ENCODE measurements around the gene KNTC1. TPM values are rescaled to one million over a fixed set of nuclear protein-coding genes. Genes with fewer than 3 reads are reported as not detected.

KNTC1 gene
- total RNA-seq, 4 donors from 2014 or later = 1.3 to 5.3 (median 2.2) TPM

- Histone ChIP-seq H3K27ac (no peak overlapping the region), H3K27me3 (no peaks in the 10 kb centered on the region), H3K36me3 (no peaks in the 10 kb centered on the region), H3K9me3 (no peaks in the 10 kb centered on the region), H3K4me1 (no peaks in the 10 kb centered on the region), H3K4me3 (no peak overlapping the region)
- in situ Hi-C loops (cut with MboI; ENCODE audit: low sequenced_read_pairs in 4 of 4) (no loop called here), intact Hi-C loops (cut with DNase I; ENCODE audit: low total_unique reads) (no loop called here)
- no peak for DNase-seq
- no peak for TF ChIP-seq CTCF (IDR thresholded peaks at IDR 0.05 in 4 of 5, conservative IDR thresholded peaks at IDR 0.05 in 1 of 5)
- TF ChIP-seq POLR2A (IDR thresholded peaks at IDR 0.05) = no peak
- no peak for ATAC-seq
Measured at GRCh38 chr12:122602456-122602855, 75.4 kb downstream of the KNTC1 start.

DNA sequence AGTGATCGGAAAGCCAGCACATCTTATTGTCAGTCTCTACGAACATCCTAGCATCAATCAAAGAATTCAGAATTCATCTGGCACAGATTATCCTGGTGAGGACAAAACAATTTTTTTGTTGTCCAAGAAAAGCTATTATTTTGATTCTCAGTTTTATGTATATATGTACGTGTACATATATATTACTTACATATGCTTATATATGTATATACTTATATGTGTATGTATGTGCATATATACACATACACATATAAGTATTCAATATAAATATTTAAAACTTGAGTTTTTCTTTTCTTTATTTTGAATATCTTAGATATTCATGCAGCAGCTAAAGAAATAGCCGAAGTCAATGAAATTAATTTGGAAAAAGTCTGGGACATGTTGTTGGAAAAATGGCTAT, 77.9 kb downstream of the KNTC1 start:
- ATAC-seq = no peak
- H3K27me3 ChIP-seq = no peaks in the 10 kb centered on the region

DNA sequence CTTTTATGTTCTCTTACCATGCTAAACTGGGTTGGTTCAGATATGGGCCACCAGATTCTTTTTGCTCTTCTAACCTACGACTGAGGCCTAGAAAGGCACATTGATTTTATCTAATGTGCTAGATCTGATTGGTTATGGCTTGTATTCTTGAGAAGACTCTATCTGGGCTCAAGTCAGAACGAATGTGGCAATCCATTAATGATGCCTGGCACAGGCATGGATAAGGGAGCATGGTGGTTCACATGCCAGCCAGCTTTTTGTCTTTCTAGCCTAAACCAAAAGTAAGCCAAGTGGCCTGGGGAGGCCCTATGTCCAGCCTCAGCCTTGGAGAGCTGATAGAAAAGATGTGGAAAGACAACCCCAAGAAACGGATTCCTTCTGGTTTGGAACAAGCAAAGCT, 82.7 kb downstream of the KNTC1 start:
- H3K4me3 ChIP-seq = no peak overlapping the region
- no peak for ATAC-seq
- in situ Hi-C loops (cut with MboI; ENCODE audit: low sequenced_read_pairs in 4 of 4) (no loop called here), intact Hi-C loops (cut with DNase I; ENCODE audit: low total_unique reads) (no loop called here)
- no peaks in the 10 kb centered on the region for H3K9me3 ChIP-seq
- H3K4me1 ChIP-seq = no peaks in the 10 kb centered on the region
- no peak for TF ChIP-seq POLR2A (IDR thresholded peaks at IDR 0.05)
- TF ChIP-seq CTCF (IDR thresholded peaks at IDR 0.05 in 4 of 5, conservative IDR thresholded peaks at IDR 0.05 in 1 of 5) = no peak
- no peak overlapping the region for H3K27ac ChIP-seq
- H3K27me3 ChIP-seq = no peaks in the 10 kb centered on the region
- DNase-seq = no peak
- H3K36me3 ChIP-seq = no peaks in the 10 kb centered on the region

More for the DNA sequence above, 77.9 kb downstream of the KNTC1 start:
- H3K4me3 ChIP-seq = no peak overlapping the region
- no peaks in the 10 kb centered on the region for H3K36me3 ChIP-seq
- H3K27ac ChIP-seq = no peak overlapping the region
- DNase-seq = no peak
- TF ChIP-seq POLR2A (IDR thresholded peaks at IDR 0.05) (no peak), CTCF (IDR thresholded peaks at IDR 0.05 in 4 of 5, conservative IDR thresholded peaks at IDR 0.05 in 1 of 5) (no peak)
- H3K4me1 ChIP-seq = no peaks in the 10 kb centered on the region
- H3K9me3 ChIP-seq = no peaks in the 10 kb centered on the region
- intact Hi-C loops (cut with DNase I; ENCODE audit: low total_unique reads) = no loop called here
- in situ Hi-C loops (cut with MboI; ENCODE audit: low sequenced_read_pairs in 4 of 4) = no loop called here

DNA sequence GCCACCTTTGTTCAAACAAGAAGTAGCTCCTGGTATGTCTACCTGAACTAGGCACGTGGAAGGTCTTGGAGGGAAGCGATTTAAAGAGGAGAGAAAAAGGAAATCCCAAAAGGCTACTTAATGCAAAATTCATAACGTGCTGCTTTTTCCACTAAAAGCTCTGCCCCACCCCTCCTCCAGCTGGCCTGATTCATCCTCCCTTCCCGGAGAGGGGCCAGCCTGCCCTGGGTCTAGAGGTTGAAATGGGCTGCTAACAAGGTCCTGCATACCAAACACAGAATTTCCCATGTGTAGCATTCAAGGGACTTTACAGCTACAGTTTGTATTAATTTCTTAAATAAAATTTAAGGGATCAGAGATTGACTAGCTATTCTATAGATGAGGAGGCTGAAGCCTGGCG, 83.2 kb downstream of the KNTC1 start:
- H3K36me3 ChIP-seq = no peaks in the 10 kb centered on the region
- ATAC-seq = no peak
- no peak overlapping the region for H3K4me3 ChIP-seq
- DNase-seq = no peak
- intact Hi-C loops (cut with DNase I; ENCODE audit: low total_unique reads) (no loop called here), in situ Hi-C loops (cut with MboI; ENCODE audit: low sequenced_read_pairs in 4 of 4) (no loop called here)
- TF ChIP-seq POLR2A (IDR thresholded peaks at IDR 0.05) (no peak), CTCF (IDR thresholded peaks at IDR 0.05 in 4 of 5, conservative IDR thresholded peaks at IDR 0.05 in 1 of 5) (no peak)
- no peaks in the 10 kb centered on the region for H3K9me3 ChIP-seq
- no peaks in the 10 kb centered on the region for H3K27me3 ChIP-seq
- H3K27ac ChIP-seq = no peak overlapping the region
- no peaks in the 10 kb centered on the region for H3K4me1 ChIP-seq

DNA sequence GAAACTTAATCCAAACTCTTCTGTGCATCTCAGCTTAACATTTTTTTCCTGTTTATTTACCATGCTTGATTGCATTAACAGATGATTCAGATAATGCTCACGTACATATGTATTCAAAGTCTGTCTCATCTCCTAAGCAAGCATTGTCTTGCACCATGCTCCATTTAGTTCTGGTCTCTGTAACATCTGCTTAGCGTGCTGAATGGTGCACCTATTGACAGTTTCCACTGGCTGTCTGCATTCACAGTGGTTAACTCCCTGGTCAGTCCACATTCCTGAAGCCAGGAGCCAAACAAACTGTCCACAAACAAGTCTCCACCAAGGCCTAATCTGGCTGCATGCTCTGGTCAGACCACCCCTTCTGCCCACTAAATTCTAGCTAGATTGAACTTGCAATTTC, 83.9 kb downstream of the KNTC1 start:
- H3K9me3 ChIP-seq = no peaks in the 10 kb centered on the region
- H3K27me3 ChIP-seq = no peaks in the 10 kb centered on the region
- no peaks in the 10 kb centered on the region for H3K36me3 ChIP-seq
- DNase-seq = no peak
- H3K4me3 ChIP-seq = no peak overlapping the region
- TF ChIP-seq POLR2A (IDR thresholded peaks at IDR 0.05) (no peak), CTCF (IDR thresholded peaks at IDR 0.05 in 4 of 5, conservative IDR thresholded peaks at IDR 0.05 in 1 of 5) (no peak)
- intact Hi-C loops (cut with DNase I; ENCODE audit: low total_unique reads) (no loop called here), in situ Hi-C loops (cut with MboI; ENCODE audit: low sequenced_read_pairs in 4 of 4) (no loop called here)
- no peak for ATAC-seq
- no peak overlapping the region for H3K27ac ChIP-seq
- H3K4me1 ChIP-seq = no peaks in the 10 kb centered on the region

Data from gastrocnemius medialis (tissue), 4 donors.